Thyroid gland (tissue), 4 donors: ENCODE data around the gene GPLD1.

ENCODE experiments used
- CTCF ChIP-seq, 6 experiments: fragments of 200-600 bp in 3 of 6; fragments of 450-650 bp in 3 of 6; sonication (generic) in 3 of 6; IDR thresholded peaks; one replicate each; pipeline ENCODE4 v1.5.1; 2016 to 2019; ENCODE audit warnings: antibody characterized with exemption in 6 of 6, mild to moderate bottlenecking in 2 of 6, inconsistent platforms in 1 of 6, moderate library complexity in 1 of 6
- POLR2A ChIP-seq, 2 donors: fragments of 450-650 bp; IDR thresholded peaks; one replicate each; pipeline ENCODE4 v1.6.1; 2017; ENCODE audit warnings: antibody characterized with exemption in 2 of 2, mild to moderate bottlenecking in 2 of 2, moderate library complexity in 1 of 2

- TF ChIP-seq CTCF (IDR thresholded peaks at IDR 0.05) (no peak), POLR2A (IDR thresholded peaks at IDR 0.05) (no peak)
These were observed 69.9 kb downstream of the GPLD1 start for GRCh38 chr6:24419526-24419925.
